ENCODE measurements around the gene GARNL3.

The GARNL3 gene

GRCh38 chr9:127351182-127352166, 86.9 kb downstream of the GARNL3 start:
- Mint-ChIP-seq H3K27ac (no peak overlapping the region), H3K4me1 (no peaks in the 10 kb centered on the region), H3K4me3 (no peak overlapping the region), H3K36me3 (ENCODE audit: low read depth) (no peaks in the 10 kb centered on the region), H3K9me3 (no peaks in the 10 kb centered on the region), H3K27me3 (ENCODE audit: low read depth, poor library complexity) (peaks cover 9% of the 10 kb centered on the region)
- no peak for DNase-seq
- TF ChIP-seq CTCF (IDR thresholded peaks at IDR 0.05): no peak

DNA sequence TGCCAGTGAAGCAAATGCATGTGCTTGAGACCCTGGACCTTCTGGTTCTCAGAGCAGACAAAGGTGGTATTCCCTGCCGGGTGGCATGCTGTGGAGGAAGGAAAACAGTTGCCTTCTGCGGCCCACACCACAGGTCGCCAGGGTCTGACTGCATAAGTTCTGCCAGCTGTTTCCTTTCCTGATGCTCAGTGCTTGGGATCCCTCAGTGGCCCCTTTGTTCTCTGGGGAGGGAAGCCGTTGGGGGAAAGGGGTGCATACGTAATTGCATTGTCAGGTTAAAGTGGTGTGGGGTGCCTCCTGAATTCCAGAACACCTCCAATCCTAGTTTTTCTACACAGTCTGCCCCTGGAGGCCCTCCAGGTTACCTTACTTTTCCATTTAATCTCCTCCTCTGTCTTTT, 89.3 kb downstream of the GARNL3 start:
- H3K36me3 Mint-ChIP-seq (ENCODE audit: low read depth): no peaks in the 10 kb centered on the region
- TF ChIP-seq CTCF (IDR thresholded peaks at IDR 0.05): no peak
- peaks cover 9% of the 10 kb centered on the region for H3K27me3 Mint-ChIP-seq (ENCODE audit: low read depth, poor library complexity)
- no peak overlapping the region for H3K27ac Mint-ChIP-seq
- no peak overlapping the region for H3K4me3 Mint-ChIP-seq
- DNase-seq: no peak
- no peaks in the 10 kb centered on the region for H3K4me1 Mint-ChIP-seq
- no peaks in the 10 kb centered on the region for H3K9me3 Mint-ChIP-seq

DNA sequence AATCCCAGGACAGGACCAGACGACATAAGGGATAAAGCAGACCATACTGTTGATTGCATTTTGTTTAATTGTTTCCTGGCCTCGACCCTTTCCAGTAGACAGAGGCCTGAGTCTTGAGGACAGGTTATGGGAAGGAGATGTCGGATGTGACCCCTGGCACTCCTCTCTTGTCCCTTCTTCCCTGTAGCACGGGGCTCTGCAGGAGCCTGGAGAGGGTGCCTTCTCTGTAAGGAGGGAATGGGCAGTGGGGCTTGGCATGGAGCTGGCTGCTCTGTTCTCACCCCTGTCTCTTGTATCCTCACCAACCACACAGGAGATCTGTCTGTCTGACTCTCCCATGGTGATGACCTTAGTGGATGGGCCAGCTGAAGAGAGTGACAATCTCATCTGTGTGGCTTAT, 92.3 kb downstream of the GARNL3 start:
- Mint-ChIP-seq H3K9me3 (no peaks in the 10 kb centered on the region), H3K4me1 (no peaks in the 10 kb centered on the region), H3K27me3 (ENCODE audit: low read depth, poor library complexity) (peaks cover 9% of the 10 kb centered on the region), H3K4me3 (no peak overlapping the region), H3K36me3 (ENCODE audit: low read depth) (no peaks in the 10 kb centered on the region), H3K27ac (no peak overlapping the region)
- no peak for DNase-seq
- no peak for TF ChIP-seq CTCF (IDR thresholded peaks at IDR 0.05)

- Mint-ChIP-seq H3K4me1 (no peaks in the 10 kb centered on the region), H3K9me3 (no peaks in the 10 kb centered on the region), H3K27me3 (ENCODE audit: low read depth, poor library complexity) (peaks cover 5% of the 10 kb centered on the region), H3K4me3 (no peak overlapping the region), H3K27ac (no peak overlapping the region), H3K36me3 (ENCODE audit: low read depth) (no peaks in the 10 kb centered on the region)
- DNase-seq: no peak
- no peak for TF ChIP-seq CTCF (IDR thresholded peaks at IDR 0.05)
These were observed 93.5 kb downstream of the GARNL3 start for GRCh38 chr9:127358023-127358535.

DNA sequence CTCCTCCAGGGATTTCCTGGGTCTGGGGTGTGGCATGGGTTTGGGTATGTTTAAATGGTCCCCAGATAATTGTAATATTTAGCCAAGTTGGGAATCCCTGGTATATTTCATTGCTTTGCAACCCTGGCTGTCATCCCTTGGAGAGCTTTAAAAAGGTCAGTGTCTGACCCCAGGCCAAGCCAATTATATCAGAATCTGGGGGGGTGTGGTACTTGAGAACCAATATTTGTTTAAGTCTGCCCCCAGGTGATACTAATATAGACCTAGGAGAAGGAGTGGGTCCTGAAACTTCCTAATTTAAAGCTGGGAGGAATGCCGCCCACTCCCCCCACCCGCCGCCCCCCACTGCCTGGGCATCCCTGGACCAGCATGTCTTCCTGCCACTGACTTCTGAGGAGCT, 94.2 kb downstream of the GARNL3 start:
- Mint-ChIP-seq H3K4me1 (peaks cover 6% of the 10 kb centered on the region), H3K27ac (no peak overlapping the region), H3K4me3 (no peak overlapping the region), H3K27me3 (ENCODE audit: low read depth, poor library complexity) (peaks cover 5% of the 10 kb centered on the region), H3K36me3 (ENCODE audit: low read depth) (no peaks in the 10 kb centered on the region), H3K9me3 (no peaks in the 10 kb centered on the region)
- DNase-seq: no peak
- TF ChIP-seq CTCF (IDR thresholded peaks at IDR 0.05): no peak
